ENCODE measurements around the gene SRGAP1.

DNA sequence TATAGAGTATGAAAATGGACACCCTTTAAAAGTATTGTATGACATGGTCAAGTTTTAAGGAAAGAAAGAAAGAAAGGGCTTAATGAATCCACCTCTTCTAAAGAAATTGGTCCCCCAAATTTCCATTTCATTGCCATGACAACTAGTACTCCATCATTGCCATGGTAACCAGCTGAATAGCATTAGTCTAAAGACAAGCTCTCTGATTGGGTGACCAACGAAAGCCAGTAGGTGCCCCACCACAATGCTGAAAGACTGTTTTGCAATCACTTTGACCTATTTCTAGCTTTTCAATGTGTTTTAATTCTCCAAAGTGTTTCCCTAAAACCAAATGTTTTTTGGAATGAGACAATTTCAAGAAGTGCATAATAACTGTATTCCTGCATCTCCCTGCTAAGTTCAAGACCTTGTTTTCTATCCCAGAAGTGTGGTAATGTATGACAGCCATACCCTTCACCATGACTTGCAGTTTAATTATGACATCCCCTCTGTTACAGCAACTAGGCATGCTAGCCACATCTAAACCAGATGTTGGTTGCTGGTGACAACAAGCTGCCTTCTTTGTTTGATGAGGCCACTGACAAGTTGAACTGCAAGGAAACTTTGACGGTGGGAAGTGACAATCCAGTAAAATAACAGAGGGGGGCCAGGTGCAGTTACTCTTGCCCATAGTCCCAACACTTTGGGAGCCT, 330.9 kb downstream of the SRGAP1 start:
- TF ChIP-seq, protein P1, sequence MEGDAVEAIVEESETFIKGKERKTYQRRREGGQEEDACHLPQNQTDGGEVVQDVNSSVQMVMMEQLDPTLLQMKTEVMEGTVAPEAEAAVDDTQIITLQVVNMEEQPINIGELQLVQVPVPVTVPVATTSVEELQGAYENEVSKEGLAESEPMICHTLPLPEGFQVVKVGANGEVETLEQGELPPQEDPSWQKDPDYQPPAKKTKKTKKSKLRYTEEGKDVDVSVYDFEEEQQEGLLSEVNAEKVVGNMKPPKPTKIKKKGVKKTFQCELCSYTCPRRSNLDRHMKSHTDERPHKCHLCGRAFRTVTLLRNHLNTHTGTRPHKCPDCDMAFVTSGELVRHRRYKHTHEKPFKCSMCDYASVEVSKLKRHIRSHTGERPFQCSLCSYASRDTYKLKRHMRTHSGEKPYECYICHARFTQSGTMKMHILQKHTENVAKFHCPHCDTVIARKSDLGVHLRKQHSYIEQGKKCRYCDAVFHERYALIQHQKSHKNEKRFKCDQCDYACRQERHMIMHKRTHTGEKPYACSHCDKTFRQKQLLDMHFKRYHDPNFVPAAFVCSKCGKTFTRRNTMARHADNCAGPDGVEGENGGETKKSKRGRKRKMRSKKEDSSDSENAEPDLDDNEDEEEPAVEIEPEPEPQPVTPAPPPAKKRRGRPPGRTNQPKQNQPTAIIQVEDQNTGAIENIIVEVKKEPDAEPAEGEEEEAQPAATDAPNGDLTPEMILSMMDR (conservative IDR thresholded peaks at IDR 0.05; ENCODE audit: low read depth, low read length), result no peak
- TF ChIP-seq POLR2A (IDR thresholded peaks at IDR 0.05; ENCODE audit: low read depth, low read length) (no peak), MAZ (IDR thresholded peaks at IDR 0.05; ENCODE audit: borderline replicate concordance, low read depth, low read length) (no peak), RFX5 (IDR thresholded peaks at IDR 0.05; ENCODE audit: low read depth, low read length) (no peak), BHLHE40 (IDR thresholded peaks at IDR 0.05; ENCODE audit: low read depth, low read length) (no peak)
